ENCODE results near the gene ANXA11. TPM values are rescaled to one million over a fixed set of nuclear protein-coding genes. Genes with fewer than 3 reads are reported as not detected.
"Not testable (repeated sequence)": the region's sequence is repeated elsewhere in the genome, so short reads cannot be mapped to it uniquely, and the experiment has no call there.

The ANXA11 gene
- total RNA-seq, 1 donor from 2014 or later: 122 TPM

DNA sequence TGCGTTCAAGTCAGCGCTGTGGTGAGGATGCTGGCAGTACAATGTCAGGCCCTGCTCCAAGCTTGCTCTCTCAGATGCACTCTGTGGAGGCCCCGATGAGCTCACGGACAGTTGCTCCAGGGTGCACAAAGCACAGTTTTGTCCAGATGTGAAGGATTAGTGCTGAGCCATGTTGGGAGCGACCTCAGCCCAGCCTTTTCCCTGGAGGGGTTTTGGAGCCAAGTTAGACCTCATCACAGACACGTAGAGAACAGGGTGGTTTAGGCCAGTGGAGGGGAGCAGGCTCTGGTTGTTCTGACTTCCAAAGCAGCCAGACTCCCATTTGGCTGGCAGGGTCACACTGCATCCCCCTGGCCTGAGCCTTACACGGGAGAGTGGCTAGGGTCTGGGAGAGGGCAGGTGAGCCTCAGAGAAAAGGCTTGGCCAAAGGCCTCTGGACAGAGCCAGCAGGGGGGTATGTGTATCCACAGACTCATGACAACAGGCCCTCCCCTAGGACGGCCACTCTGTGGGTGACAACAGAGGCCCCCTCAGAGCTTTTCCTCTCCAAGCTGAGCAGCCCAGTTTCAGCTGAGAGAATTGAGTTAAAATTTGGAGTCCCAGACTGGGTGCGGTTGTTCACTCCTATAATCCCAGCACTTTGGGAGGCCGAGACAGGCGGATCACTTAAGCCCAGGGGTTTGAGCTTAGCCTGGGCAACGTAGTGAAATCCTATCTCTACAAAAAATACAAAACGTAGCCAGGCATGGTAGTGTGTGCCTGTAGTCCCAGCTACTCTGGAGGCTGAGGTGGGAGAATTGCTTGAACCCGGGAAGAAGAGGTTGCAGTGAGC lies 68.1 kb downstream of the ANXA11 start:
- no peak for FAIRE-seq
- H3K36me3 ChIP-seq (ENCODE audit: insufficient read depth, low read length): no peaks in the 10 kb centered on the region
- no peaks in the 10 kb centered on the region for H3K27me3 ChIP-seq (ENCODE audit: insufficient read depth, low read length)
- DNase-seq (ENCODE audit: low read depth): no peak
- H3K79me2 ChIP-seq (ENCODE audit: insufficient read depth, low read length): no peaks in the 10 kb centered on the region
- H3K27ac Mint-ChIP-seq (ENCODE audit: unreplicated experiment): no peak overlapping the region
- H3K4me2 ChIP-seq (ENCODE audit: low read length): no peak overlapping the region
- no peaks in the 10 kb centered on the region for H4K20me1 ChIP-seq (ENCODE audit: insufficient read depth, low read length)
- no peaks in the 10 kb centered on the region for H3K9me3 ChIP-seq (ENCODE audit: insufficient read depth, low read depth, low read length)
- no peak overlapping the region for H3K4me3 Mint-ChIP-seq (ENCODE audit: unreplicated experiment)
- no peak overlapping the region for H2AFZ ChIP-seq (ENCODE audit: low read depth, low read length)
- peaks cover 12% of the 10 kb centered on the region for H3K4me1 ChIP-seq (ENCODE audit: insufficient read depth, low read length)
- H3K9me3 Mint-ChIP-seq (ENCODE audit: unreplicated experiment): no peaks in the 10 kb centered on the region
- no peak overlapping the region for H3K9ac ChIP-seq (ENCODE audit: low read length)
- no peak overlapping the region for H3K27ac ChIP-seq (ENCODE audit: low read depth, low read length)
- peaks cover 4% of the 10 kb centered on the region for H3K4me1 Mint-ChIP-seq (ENCODE audit: low read depth, unreplicated experiment)
- H3K36me3 Mint-ChIP-seq (ENCODE audit: low read depth, unreplicated experiment): peaks cover 3% of the 10 kb centered on the region
- H3K27me3 Mint-ChIP-seq (ENCODE audit: low read depth, unreplicated experiment): peaks cover 32% of the 10 kb centered on the region
- no peak for TF ChIP-seq EZH2 (IDR thresholded peaks at IDR 0.05; ENCODE audit: insufficient read depth, low read length)
- TF ChIP-seq, protein P1, sequence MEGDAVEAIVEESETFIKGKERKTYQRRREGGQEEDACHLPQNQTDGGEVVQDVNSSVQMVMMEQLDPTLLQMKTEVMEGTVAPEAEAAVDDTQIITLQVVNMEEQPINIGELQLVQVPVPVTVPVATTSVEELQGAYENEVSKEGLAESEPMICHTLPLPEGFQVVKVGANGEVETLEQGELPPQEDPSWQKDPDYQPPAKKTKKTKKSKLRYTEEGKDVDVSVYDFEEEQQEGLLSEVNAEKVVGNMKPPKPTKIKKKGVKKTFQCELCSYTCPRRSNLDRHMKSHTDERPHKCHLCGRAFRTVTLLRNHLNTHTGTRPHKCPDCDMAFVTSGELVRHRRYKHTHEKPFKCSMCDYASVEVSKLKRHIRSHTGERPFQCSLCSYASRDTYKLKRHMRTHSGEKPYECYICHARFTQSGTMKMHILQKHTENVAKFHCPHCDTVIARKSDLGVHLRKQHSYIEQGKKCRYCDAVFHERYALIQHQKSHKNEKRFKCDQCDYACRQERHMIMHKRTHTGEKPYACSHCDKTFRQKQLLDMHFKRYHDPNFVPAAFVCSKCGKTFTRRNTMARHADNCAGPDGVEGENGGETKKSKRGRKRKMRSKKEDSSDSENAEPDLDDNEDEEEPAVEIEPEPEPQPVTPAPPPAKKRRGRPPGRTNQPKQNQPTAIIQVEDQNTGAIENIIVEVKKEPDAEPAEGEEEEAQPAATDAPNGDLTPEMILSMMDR (IDR thresholded peaks at IDR 0.05; ENCODE audit: insufficient read depth, low read depth, low read length): no peak
- H3K4me3 ChIP-seq (ENCODE audit: insufficient read depth, low read depth, low read length): no peak overlapping the region

GRCh38 chr10:80136134-80136571 lies 69.2 kb downstream of the ANXA11 start:
- no peaks in the 10 kb centered on the region for H3K27me3 ChIP-seq (ENCODE audit: insufficient read depth, low read length)
- H3K4me3 ChIP-seq (ENCODE audit: insufficient read depth, low read depth, low read length): no peak overlapping the region
- Mint-ChIP-seq H3K27ac (ENCODE audit: unreplicated experiment) (no peak overlapping the region), H3K4me3 (ENCODE audit: unreplicated experiment) (no peak overlapping the region), H3K36me3 (ENCODE audit: low read depth, unreplicated experiment) (peaks cover 3% of the 10 kb centered on the region), H3K9me3 (ENCODE audit: unreplicated experiment) (no peaks in the 10 kb centered on the region), H3K4me1 (ENCODE audit: low read depth, unreplicated experiment) (peaks cover 7% of the 10 kb centered on the region), H3K27me3 (ENCODE audit: low read depth, unreplicated experiment) (peaks cover 29% of the 10 kb centered on the region)
- FAIRE-seq (no peak), DNase-seq (ENCODE audit: low read depth) (peak; percentile 45)
- H4K20me1 ChIP-seq (ENCODE audit: insufficient read depth, low read length): no peaks in the 10 kb centered on the region
- no peaks in the 10 kb centered on the region for H3K9me3 ChIP-seq (ENCODE audit: insufficient read depth, low read depth, low read length)
- peak overlapping the region; percentile 25 for H3K4me2 ChIP-seq (ENCODE audit: low read length)
- TF ChIP-seq, protein P1 (IDR thresholded peaks at IDR 0.05; ENCODE audit: insufficient read depth, low read depth, low read length): no peak
- TF ChIP-seq EZH2 (IDR thresholded peaks at IDR 0.05; ENCODE audit: insufficient read depth, low read length): no peak
- no peaks in the 10 kb centered on the region for H3K79me2 ChIP-seq (ENCODE audit: insufficient read depth, low read length)
- peak overlapping the region; percentile 8 for H2AFZ ChIP-seq (ENCODE audit: low read depth, low read length)
- H3K4me1 ChIP-seq (ENCODE audit: insufficient read depth, low read length): peaks cover 12% of the 10 kb centered on the region
- H3K36me3 ChIP-seq (ENCODE audit: insufficient read depth, low read length): no peaks in the 10 kb centered on the region
- H3K9ac ChIP-seq (ENCODE audit: low read length): no peak overlapping the region
- H3K27ac ChIP-seq (ENCODE audit: low read depth, low read length): no peak overlapping the region

- H3K4me2 ChIP-seq (ENCODE audit: low read length): peak overlapping the region; percentile 99
- H3K9me3 ChIP-seq (ENCODE audit: insufficient read depth, low read depth, low read length); DNase-seq (ENCODE audit: low read depth): not testable (repeated sequence)
Observed at GRCh38 chr10:80133687-80134086, 71.7 kb downstream of the ANXA11 start.

More at GRCh38 chr10:80133687-80134086, 71.7 kb downstream of the ANXA11 start:
- H3K27me3 ChIP-seq (ENCODE audit: insufficient read depth, low read length); H3K79me2 ChIP-seq (ENCODE audit: insufficient read depth, low read length); H3K9me3 Mint-ChIP-seq (ENCODE audit: unreplicated experiment); H3K4me1 Mint-ChIP-seq (ENCODE audit: low read depth, unreplicated experiment); H3K27ac Mint-ChIP-seq (ENCODE audit: unreplicated experiment); H3K4me3 ChIP-seq (ENCODE audit: insufficient read depth, low read depth, low read length); FAIRE-seq; H3K4me3 Mint-ChIP-seq (ENCODE audit: unreplicated experiment); H2AFZ ChIP-seq (ENCODE audit: low read depth, low read length); H3K36me3 Mint-ChIP-seq (ENCODE audit: low read depth, unreplicated experiment); H3K36me3 ChIP-seq (ENCODE audit: insufficient read depth, low read length); H3K9ac ChIP-seq (ENCODE audit: low read length); H3K27ac ChIP-seq (ENCODE audit: low read depth, low read length); H4K20me1 ChIP-seq (ENCODE audit: insufficient read depth, low read length): not testable (repeated sequence)
- H3K4me1 ChIP-seq (ENCODE audit: insufficient read depth, low read length): peaks cover 12% of the 10 kb centered on the region
- H3K27me3 Mint-ChIP-seq (ENCODE audit: low read depth, unreplicated experiment): peaks cover 15% of the 10 kb centered on the region

All from astrocyte (in vitro differentiated cells and primary cell).